H1 (cell line): ENCODE data around the gene RAB3A. TPM values are rescaled to one million over a fixed set of nuclear protein-coding genes. Genes with fewer than 3 reads are reported as not detected.

Experiments
- BCL11A ChIP-seq, 2 experiments: IDR thresholded peaks; one replicate each; pipeline ENCODE4 v1.6.1; 2011; ENCODE audit warnings: low read depth in 2 of 2, low read length in 2 of 2, mild to moderate bottlenecking in 2 of 2
- CHD2 ChIP-seq: IDR thresholded peaks from 2 replicates; pipeline ENCODE4 v1.6.1; 2012; ENCODE audit warnings: low read length, improper control_type of control experiment
- CTCF ChIP-seq, 3 experiments: IDR thresholded peaks; 1 replicate in 2 of 3; 2 replicates in 1 of 3; pipeline versions ENCODE4 v1.5.1 to v1.6.1; 2011; ENCODE audit warnings: low read length in 3 of 3, mild to moderate bottlenecking in 3 of 3, inconsistent platforms in 2 of 3, low read depth in 1 of 3, moderate library complexity in 1 of 3; ENCODE audit not compliant: insufficient read depth in 1 of 3; ENCODE audit errors: control extremely low read depth in 1 of 3
- E2F6 ChIP-seq: IDR thresholded peaks from 2 replicates; pipeline ENCODE4 v1.6.1; 2012; ENCODE audit warnings: inconsistent platforms
- GABPA ChIP-seq: IDR thresholded peaks from 2 replicates; pipeline ENCODE4 v1.6.1; 2011; ENCODE audit warnings: mild to moderate bottlenecking, low read length, moderate library complexity, borderline replicate concordance; ENCODE audit not compliant: insufficient read depth
- KDM1A ChIP-seq: fragments of 200-600, 300-600 bp; sonication (generic); IDR thresholded peaks from 2 replicates; pipeline ENCODE4 v1.7.1; 2016; ENCODE audit warnings: mild to moderate bottlenecking, low read length, borderline replicate concordance
- NANOG ChIP-seq: IDR thresholded peaks from 2 replicates; pipeline ENCODE4 v1.6.1; 2011; ENCODE audit warnings: low read length, low read depth, mild to moderate bottlenecking, inconsistent platforms; ENCODE audit not compliant: insufficient read depth, poor library complexity, severe bottlenecking
- RFX5 ChIP-seq: IDR thresholded peaks from 2 replicates; pipeline ENCODE4 v1.6.1; 2011; ENCODE audit warnings: low read depth, low read length, improper control_type of control experiment, borderline replicate concordance
- SIRT6 ChIP-seq: IDR thresholded peaks from one replicate; pipeline ENCODE4 v1.7.1; 2012; ENCODE audit warnings: low read length, inconsistent platforms
- SP1 ChIP-seq: IDR thresholded peaks from 2 replicates; pipeline ENCODE4 v1.6.1; 2011; ENCODE audit warnings: low read depth, low read length
- SP2 ChIP-seq: IDR thresholded peaks from 2 replicates; pipeline ENCODE4 v1.6.1; 2012; ENCODE audit warnings: mild to moderate bottlenecking, low read length, inconsistent platforms
- SP4 ChIP-seq: IDR thresholded peaks from 2 replicates; pipeline ENCODE4 v1.6.1; 2012; ENCODE audit warnings: low read length, inconsistent platforms
- SRF ChIP-seq: IDR thresholded peaks from 2 replicates; pipeline ENCODE4 v1.6.1; 2011; ENCODE audit warnings: mild to moderate bottlenecking, low read depth, low read length, moderate library complexity
- polyA plus RNA-seq, 7 experiments: library from polyadenylated mRNA; depleted of rRNA in 3 of 7; stranded (reverse) in 5 of 7; unstranded in 2 of 7; fragments of >200 nt in 5 of 7; fragments of 200-250 nt in 2 of 7; gene quantifications; 1 replicate in 5 of 7; 2 replicates in 1 of 7; 4 replicates in 1 of 7; pipeline versions ENCODE4 v1.2.1 to v1.2.3, GENCODE V29; 2011 to 2013; ENCODE audit warnings: missing spikeins in 2 of 7, mixed read lengths in 2 of 7
- total RNA-seq: library from RNA; stranded (reverse); fragmentation: NEBNext Ultra II Directional; extraction: Animal tissue kit (Norgen Biotek cat#: 25700); gene quantifications from 2 replicates; pipeline ENCODE4 v1.2.1, GENCODE V29; 2021

The RAB3A gene
- total and polyA plus RNA-seq, 2 of the 8 experiments (the other 6 are each of a cell fraction or from before 2014, with no cell fraction given), result 13.6 to 14.2 TPM

GRCh38 chr19:18193388-18194180 lies 10.3 kb downstream of the RAB3A start (continued):
- TF ChIP-seq CTCF (IDR thresholded peaks at IDR 0.05; ENCODE audit: control extremely low read depth in 1 of 3, insufficient read depth in 1 of 3, low read depth in 1 of 3, low read length in 3 of 3) (no peak), SIRT6 (no peak), E2F6 (no peak), SP2 (no peak), BCL11A (IDR thresholded peaks at IDR 0.05; ENCODE audit: low read depth in 2 of 2, low read length in 2 of 2) (no peak), RFX5 (no peak), SP1 (no peak), CHD2 (no peak), KDM1A (no peak), SP4 (no peak), GABPA (no peak), NANOG (no peak), SRF (no peak)
